Neuronal stem cell (in vitro differentiated cells): ENCODE results near the gene TRDN.
"Not testable (repeated sequence)": the region's sequence is repeated elsewhere in the genome, so short reads cannot be mapped to it uniquely, and the experiment has no call there.

Experiments used
- DNase-seq: peaks from one replicate; pipeline ENCODE4 v3.0.0-alpha.2; 2013; ENCODE audit warnings: low spot score
- H2AFZ ChIP-seq: one replicate; pipeline ENCODE4 v1.6.1; 2013; ENCODE audit warnings: mild to moderate bottlenecking, low read length, inconsistent platforms
- H2AK5ac ChIP-seq: 2 replicates; pipeline ENCODE4 v1.6.1; 2013; ENCODE audit warnings: low read depth, mild to moderate bottlenecking, inconsistent platforms, low read length, moderate library complexity, mixed read lengths
- H2BK120ac ChIP-seq: 2 replicates; pipeline ENCODE4 v1.6.1; 2013; ENCODE audit warnings: low read depth, mild to moderate bottlenecking, inconsistent platforms, low read length, moderate library complexity, mixed read lengths
- H2BK12ac ChIP-seq: one replicate; pipeline ENCODE4 v1.6.1; 2013; ENCODE audit warnings: low read length, inconsistent platforms
- H2BK15ac ChIP-seq: 2 replicates; pipeline ENCODE4 v1.6.1; 2013; ENCODE audit warnings: mild to moderate bottlenecking, low read length, inconsistent platforms, mixed read lengths
- H2BK5ac ChIP-seq: one replicate; pipeline ENCODE4 v1.6.1; 2013; ENCODE audit warnings: inconsistent platforms, mild to moderate bottlenecking, low read length, moderate library complexity
- H3K14ac ChIP-seq: one replicate; pipeline ENCODE4 v1.6.1; 2013; ENCODE audit warnings: low read length, inconsistent platforms
- H3K18ac ChIP-seq: 2 replicates; pipeline ENCODE4 v1.6.1; 2013; ENCODE audit warnings: low read length, inconsistent platforms
- H3K23ac ChIP-seq: 2 replicates; pipeline ENCODE4 v1.6.1; 2013; ENCODE audit warnings: low read depth, mild to moderate bottlenecking, mixed read lengths, low read length, inconsistent platforms; ENCODE audit not compliant: poor library complexity
- H3K27ac ChIP-seq: replicated peaks from 3 replicates; pipeline ENCODE4 v1.5.1; 2013; ENCODE audit warnings: low read length, inconsistent platforms
- H3K27me3 ChIP-seq, 3 experiments: 2 replicates each; pipeline ENCODE4 v1.6.1; 2013; ENCODE audit warnings: low read length in 3 of 3, mild to moderate bottlenecking in 2 of 3, inconsistent platforms in 1 of 3, low read depth in 1 of 3, mixed read lengths in 1 of 3, moderate library complexity in 1 of 3; ENCODE audit not compliant: control insufficient read depth in 3 of 3, insufficient read depth in 3 of 3
- H3K36me3 ChIP-seq, 2 donors: replicated peaks in 1 of 2; 2 replicates each; pipeline ENCODE4 v1.6.1; 2013; ENCODE audit warnings: low read length in 2 of 2; ENCODE audit not compliant: control insufficient read depth in 2 of 2, insufficient read depth in 2 of 2
- H3K4ac ChIP-seq: 2 replicates; pipeline ENCODE4 v1.6.1; 2013; ENCODE audit warnings: inconsistent platforms, mild to moderate bottlenecking, low read length, moderate library complexity
- H3K4me1 ChIP-seq, 2 donors: 1 replicate in 1 of 2; 2 replicates in 1 of 2; pipeline ENCODE4 v1.6.1; 2013; ENCODE audit warnings: low read length in 2 of 2, low read depth in 1 of 2; ENCODE audit not compliant: control insufficient read depth in 2 of 2, insufficient read depth in 1 of 2
- H3K4me2 ChIP-seq: one replicate; pipeline ENCODE4 v1.6.1; 2013; ENCODE audit warnings: mild to moderate bottlenecking, low read length, inconsistent platforms; ENCODE audit not compliant: insufficient read depth, poor library complexity, severe bottlenecking
- H3K4me3 ChIP-seq, 2 donors: 2 replicates each; pipeline ENCODE4 v1.5.1; 2013; ENCODE audit warnings: low read length in 2 of 2, mild to moderate bottlenecking in 2 of 2, inconsistent platforms in 1 of 2, moderate library complexity in 1 of 2
- H3K79me1 ChIP-seq: one replicate; pipeline ENCODE4 v1.6.1; 2013; ENCODE audit warnings: low read depth, mild to moderate bottlenecking, inconsistent platforms, low read length, moderate library complexity
- H3K9ac ChIP-seq: one replicate; pipeline ENCODE4 v1.6.1; 2013; ENCODE audit warnings: mild to moderate bottlenecking, low read depth, low read length, inconsistent platforms; ENCODE audit not compliant: poor library complexity
- H3K9me3 ChIP-seq, 2 donors: replicated peaks in 1 of 2; 2 replicates each; pipeline versions ENCODE3 to v1.6.1; 2013; ENCODE audit warnings: low read length in 2 of 2, mild to moderate bottlenecking in 2 of 2, inconsistent platforms in 1 of 2, low read depth in 1 of 2, mixed read lengths in 1 of 2, moderate library complexity in 1 of 2; ENCODE audit not compliant: control insufficient read depth in 2 of 2, insufficient read depth in 1 of 2
- H4K8ac ChIP-seq: one replicate; pipeline ENCODE4 v1.6.1; 2013; ENCODE audit warnings: low read depth, mild to moderate bottlenecking, inconsistent platforms, low read length, moderate library complexity
- H4K91ac ChIP-seq: one replicate; pipeline ENCODE4 v1.6.1; 2013; ENCODE audit warnings: low read length, low read depth, mild to moderate bottlenecking, inconsistent platforms; ENCODE audit not compliant: poor library complexity
- WGBS, 2 donors: extraction: QIAGEN DNeasy Blood & Tissue Kit; methylation state at CpG; one replicate each; pipeline ENCODE4 v1.1.7; 2013; ENCODE audit warnings: missing lambda C conversion rate in 2 of 2, mixed read lengths in 1 of 2; ENCODE audit not compliant: insufficient read length in 2 of 2, insufficient replicate concordance in 1 of 2; ENCODE audit errors: extremely low coverage in 2 of 2; 5-methylcytosine and 5-hydroxymethylcytosine counted together

Gene TRDN

DNA sequence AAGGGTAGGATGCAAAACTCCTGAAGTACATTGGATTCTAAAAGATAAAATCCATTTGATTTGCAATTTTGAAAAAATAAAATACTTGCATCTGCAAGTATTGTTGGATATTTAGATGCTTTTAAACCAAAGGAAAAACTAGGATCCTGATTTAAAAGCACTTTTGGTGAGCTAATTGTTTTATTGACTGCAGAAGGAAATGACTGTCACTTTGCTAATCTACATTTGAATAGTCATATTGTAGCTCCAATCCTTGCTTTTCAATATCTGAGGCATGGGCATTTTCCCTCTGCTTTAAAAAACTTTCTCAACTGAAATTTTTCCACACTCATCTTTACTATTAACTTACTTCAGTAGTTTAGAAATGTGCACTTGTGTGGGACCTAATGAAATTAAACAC, 74.1 kb downstream of the TRDN start:
- Histone ChIP-seq H3K36me3 (no peaks in the 10 kb centered on the region), H3K9ac (no peak overlapping the region), H3K27ac (no peak overlapping the region), H4K8ac (no peak overlapping the region), H2AFZ (no peak overlapping the region), H3K4me2 (no peak overlapping the region), H3K4me1 (no peaks in the 10 kb centered on the region), H2BK12ac (no peak overlapping the region), H2BK15ac (no peak overlapping the region), H3K4ac (no peak overlapping the region), H2BK120ac (no peak overlapping the region), H3K4me3 (no peak overlapping the region), H3K23ac (no peak overlapping the region), H3K9me3 (no peaks in the 10 kb centered on the region), H3K18ac (no peak overlapping the region), H3K14ac (no peak overlapping the region), H3K27me3 (no peaks in the 10 kb centered on the region), H2BK5ac (no peak overlapping the region), H3K79me1 (no peaks in the 10 kb centered on the region), H2AK5ac (no peak overlapping the region), H4K91ac (no peak overlapping the region)
- DNase-seq, result no peak

- Histone ChIP-seq H2BK5ac (no peak overlapping the region), H3K9me3 (no peaks in the 10 kb centered on the region), H3K4me3 (no peak overlapping the region), H3K4me1 (no peaks in the 10 kb centered on the region), H2BK12ac (no peak overlapping the region), H4K91ac (no peak overlapping the region), H2BK120ac (no peak overlapping the region), H3K27ac (no peak overlapping the region), H3K14ac (no peak overlapping the region), H4K8ac (no peak overlapping the region), H3K79me1 (no peaks in the 10 kb centered on the region), H3K23ac (no peak overlapping the region), H3K18ac (no peak overlapping the region), H3K27me3 (no peaks in the 10 kb centered on the region), H3K36me3 (no peaks in the 10 kb centered on the region), H2AK5ac (no peak overlapping the region), H3K4me2 (no peak overlapping the region), H2AFZ (no peak overlapping the region), H2BK15ac (no peak overlapping the region), H3K4ac (no peak overlapping the region), H3K9ac (no peak overlapping the region)
- WGBS, 2 donors, result no CpG with 5 or more reads among the region's 1 CpG
- no peak for DNase-seq
These were observed 74.5 kb downstream of the TRDN start for GRCh38 chr6:123562264-123562663.

DNA sequence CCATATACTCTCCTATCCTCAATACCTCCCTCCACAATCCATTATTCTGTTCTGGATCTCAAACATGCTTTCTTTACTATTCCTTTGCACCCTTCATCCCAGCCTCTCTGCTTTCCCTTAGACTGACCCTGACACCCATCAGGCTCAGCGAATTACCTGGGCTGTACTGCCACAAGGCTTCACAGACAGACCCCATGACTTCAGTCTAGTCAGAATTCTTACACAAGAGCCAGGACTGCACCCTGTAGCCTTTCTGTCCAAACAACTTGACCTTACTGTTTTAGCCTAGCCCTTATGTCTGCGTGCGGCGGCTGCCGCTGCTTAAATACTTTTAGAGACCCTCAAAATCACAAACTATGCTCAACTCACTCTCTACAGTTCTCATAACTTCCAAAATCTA, 76.9 kb downstream of the TRDN start:
- not testable (repeated sequence) for H2BK15ac ChIP-seq, H3K79me1 ChIP-seq, H3K9ac ChIP-seq, H2BK5ac ChIP-seq, H2AFZ ChIP-seq, H3K18ac ChIP-seq, H2AK5ac ChIP-seq, H2BK120ac ChIP-seq, H3K23ac ChIP-seq, H3K4me3 ChIP-seq, H3K9me3 ChIP-seq, H3K27me3 ChIP-seq, H3K4me2 ChIP-seq, H3K14ac ChIP-seq, H3K27ac ChIP-seq, H3K4ac ChIP-seq, H3K36me3 ChIP-seq, H4K8ac ChIP-seq, H4K91ac ChIP-seq, H2BK12ac ChIP-seq, H3K4me1 ChIP-seq, DNase-seq
- no CpG with 5 or more reads among the region's 5 CpGs for WGBS, 2 donors

- DNase-seq, H3K4ac ChIP-seq, H3K79me1 ChIP-seq, H3K4me2 ChIP-seq, H3K14ac ChIP-seq, H3K36me3 ChIP-seq, H2BK15ac ChIP-seq, H4K8ac ChIP-seq, H2AFZ ChIP-seq, H2BK120ac ChIP-seq, H3K27ac ChIP-seq, H3K18ac ChIP-seq, H3K9ac ChIP-seq, H2AK5ac ChIP-seq, H4K91ac ChIP-seq, H2BK5ac ChIP-seq, H3K4me1 ChIP-seq, H3K23ac ChIP-seq, H3K9me3 ChIP-seq, H3K4me3 ChIP-seq, H2BK12ac ChIP-seq, H3K27me3 ChIP-seq: not testable (repeated sequence)
- WGBS, 2 donors, result no CpG with 5 or more reads among the region's 12 CpGs
These were observed 79.3 kb downstream of the TRDN start for GRCh38 chr6:123557474-123557873.
